NK-92 (cell line): Measurements from ENCODE around the gene AOPEP.

Source experiments
- DNase-seq: peaks from one replicate; lab custom pipeline; 2025; ENCODE audit not compliant: unreplicated experiment; lab: John Stamatoyannopoulos, UW

AOPEP gene

DNA sequence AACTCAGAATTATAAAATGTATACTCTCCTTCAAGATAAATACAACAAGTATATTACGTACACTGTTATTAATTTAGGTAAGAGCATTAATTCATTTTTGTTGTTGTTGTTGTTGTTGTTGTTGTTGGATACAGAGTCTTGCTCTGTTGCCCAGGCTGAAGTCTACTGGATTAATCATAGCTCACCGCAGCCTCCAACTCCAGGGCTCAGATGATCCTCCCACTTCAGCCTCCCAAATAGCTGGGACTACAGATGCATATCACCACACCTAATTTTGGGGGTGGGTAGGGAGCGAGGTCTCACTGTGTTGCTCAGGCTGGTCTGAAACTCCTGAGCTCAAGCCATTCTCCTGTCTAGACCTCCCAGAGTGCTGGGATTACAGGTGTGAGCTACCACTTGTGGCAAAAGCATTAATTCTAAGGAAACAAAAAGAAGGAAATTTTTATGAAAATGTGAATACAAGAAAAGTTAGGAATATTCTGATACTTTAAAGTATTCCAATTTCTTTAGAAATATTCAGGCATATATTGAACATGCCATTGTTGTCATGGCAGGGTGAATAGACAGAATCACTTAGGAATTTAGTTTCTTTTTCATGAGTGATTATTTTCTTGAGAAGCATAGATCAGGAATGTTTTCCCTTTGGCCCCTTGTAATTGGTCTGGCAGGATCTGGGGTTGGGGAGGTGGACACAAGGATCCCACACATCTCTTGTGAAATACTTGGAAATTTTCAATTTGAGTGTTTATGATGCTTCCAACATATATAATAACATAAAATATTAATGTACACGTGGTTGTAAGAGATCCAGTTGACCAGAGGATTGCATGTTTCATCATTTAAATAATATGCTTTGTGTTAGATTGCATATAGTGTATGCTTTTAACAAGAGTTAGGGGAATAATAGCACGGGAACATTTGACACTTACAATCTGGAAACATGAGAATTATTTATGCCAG, 327.4 kb downstream of the AOPEP start:
- DNase-seq = no peak

DNA sequence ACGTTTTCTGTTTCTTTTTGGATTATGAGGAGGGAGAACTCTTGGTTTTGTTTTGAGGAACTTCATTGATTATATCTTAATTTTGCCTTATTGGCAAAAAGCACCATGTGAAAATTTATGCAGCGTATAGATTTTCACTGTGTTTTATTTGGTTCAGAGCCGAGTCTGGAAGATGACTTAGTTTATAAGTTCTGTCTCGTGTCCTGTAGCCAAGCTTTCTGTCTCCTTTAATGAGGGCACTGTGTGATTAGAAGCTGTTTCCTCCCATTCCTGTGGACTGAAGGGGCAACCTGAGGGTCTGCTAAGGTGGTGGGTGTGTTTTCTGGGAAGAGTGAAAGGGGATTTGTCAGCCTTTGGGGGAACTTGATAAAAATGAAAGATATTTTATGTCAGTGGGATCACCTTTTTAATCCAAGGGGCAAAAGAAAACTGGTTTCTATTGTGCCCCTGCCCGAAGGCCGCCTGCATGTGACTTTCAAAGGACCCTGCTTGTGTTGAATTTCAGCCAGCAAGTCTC, 328.9 kb downstream of the AOPEP start:
- DNase-seq = no peak

DNA sequence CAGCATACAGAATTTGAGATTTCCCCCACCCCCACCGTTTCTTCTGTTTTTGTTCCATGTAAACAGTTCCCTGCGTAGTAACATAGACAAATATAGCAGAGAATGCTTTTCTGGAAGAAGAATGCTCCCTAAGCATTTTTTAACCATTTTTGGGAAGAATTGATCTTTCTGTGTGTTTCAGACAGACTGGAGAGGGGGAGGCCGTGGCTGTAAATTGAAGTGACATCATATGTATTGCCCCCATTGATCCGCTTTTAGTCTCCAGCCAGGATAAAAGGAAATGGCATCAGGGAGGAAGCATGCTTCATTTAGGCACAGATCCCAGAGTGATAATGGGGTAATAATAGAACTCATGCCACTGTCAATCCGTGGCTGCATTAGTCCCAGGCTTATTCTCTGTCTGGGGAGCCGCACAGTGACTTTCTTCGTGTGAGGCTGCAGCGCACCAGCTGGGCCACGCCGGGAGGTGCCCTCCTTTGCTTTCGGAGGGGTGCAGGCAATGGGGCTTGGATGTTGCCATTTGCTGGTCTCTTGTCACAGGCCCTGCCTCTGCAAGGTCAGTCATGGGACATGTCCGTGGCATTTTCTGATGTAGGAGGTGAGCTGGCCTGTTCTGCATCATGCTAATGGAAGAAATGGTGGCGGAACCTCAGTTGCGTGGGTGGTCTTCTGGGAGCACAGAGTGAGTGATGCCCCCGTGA, 329.5 kb downstream of the AOPEP start:
- DNase-seq = no peak

- DNase-seq = no peak
These were observed 330.6 kb downstream of the AOPEP start for GRCh38 chr9:95057101-95057500.

DNA sequence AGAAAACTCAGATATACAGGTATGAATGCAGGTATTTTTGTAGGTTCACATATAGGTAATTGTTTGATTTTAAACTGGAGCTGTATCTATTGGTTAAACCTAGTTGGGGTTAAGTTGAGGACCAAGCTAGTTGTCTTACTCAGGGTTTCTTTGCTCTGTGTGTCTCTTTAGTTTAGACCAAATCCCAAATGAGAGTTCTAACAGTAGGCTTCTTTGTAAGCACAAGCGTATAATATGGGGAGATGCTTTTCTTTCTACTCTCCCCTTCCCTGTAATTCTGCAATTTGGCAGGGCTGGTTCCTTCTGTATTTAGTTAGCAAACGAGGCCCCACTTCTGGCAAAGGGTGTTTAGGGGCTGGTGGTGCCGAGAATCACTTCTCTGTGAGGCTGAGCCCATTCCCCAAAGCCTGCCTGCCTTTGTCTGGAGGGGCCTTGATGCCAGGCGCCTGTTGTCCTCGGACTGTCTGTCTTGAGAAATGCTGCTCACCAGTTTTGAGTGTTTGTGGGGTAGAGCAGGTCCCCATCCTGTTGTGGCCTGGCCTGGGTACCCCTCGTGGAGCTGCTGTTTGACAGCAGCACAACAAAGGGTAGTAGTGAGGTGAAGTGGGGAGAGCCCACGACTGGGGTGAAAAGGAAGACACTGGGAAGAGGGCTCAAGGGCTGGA, 331.8 kb downstream of the AOPEP start:
- DNase-seq = no peak

- DNase-seq = no peak
These were observed 332.4 kb downstream of the AOPEP start for GRCh38 chr9:95058795-95059386.

GRCh38 chr9:95060234-95060633, 333.7 kb downstream of the AOPEP start:
- no peak for DNase-seq

DNA sequence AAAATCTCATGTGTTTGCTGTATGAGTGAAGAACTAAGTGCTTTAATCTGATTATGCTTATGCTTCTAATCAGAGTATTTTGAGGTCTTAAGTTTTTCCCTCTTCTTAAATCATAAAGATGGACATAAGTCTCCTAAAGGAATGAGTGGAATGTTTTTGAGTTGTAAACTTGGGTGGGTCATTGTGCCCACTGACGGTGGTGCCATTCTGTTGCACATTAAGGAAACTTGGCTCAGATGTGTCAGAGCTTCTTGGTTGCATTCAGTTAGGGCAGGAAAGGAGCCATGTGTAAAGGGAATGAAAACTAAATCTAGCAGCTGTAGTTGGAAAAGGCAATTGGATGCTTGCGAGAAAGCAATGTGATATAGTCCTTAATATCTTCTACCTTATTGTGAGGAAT, 334.4 kb downstream of the AOPEP start:
- DNase-seq = no peak

DNA sequence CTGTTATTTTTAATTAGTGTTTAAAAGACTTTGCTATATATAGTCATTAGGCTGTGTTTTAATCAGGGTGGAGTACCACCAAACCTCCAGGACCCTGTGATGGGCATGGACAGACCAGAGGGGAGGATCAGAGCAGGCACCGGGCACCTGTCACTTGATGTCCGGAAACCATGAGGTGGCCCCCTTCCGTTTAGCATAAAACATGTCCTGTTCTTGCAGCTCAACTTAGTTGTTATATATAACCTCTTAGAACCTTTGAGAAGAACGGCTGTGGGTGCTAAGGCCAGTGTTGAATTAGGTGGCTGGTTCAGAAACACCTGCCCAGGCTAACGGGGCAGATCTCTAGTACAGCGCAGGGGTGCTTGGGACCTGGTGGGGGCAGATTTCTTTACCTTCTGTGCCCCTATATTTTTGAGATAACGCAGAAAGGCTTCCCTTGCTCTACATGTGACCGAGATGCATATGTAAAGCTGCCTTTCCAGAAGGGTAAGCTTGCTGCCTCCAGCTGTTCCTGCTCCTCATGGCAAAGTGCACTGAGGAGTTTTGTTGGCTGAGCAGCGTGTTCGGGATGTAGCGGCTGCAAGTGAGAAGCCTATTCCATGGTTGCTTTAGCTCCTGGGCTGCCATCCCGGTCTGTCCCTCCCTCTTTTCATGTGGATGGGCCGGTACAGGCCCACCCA, 335.6 kb downstream of the AOPEP start:
- DNase-seq = no peak

DNA sequence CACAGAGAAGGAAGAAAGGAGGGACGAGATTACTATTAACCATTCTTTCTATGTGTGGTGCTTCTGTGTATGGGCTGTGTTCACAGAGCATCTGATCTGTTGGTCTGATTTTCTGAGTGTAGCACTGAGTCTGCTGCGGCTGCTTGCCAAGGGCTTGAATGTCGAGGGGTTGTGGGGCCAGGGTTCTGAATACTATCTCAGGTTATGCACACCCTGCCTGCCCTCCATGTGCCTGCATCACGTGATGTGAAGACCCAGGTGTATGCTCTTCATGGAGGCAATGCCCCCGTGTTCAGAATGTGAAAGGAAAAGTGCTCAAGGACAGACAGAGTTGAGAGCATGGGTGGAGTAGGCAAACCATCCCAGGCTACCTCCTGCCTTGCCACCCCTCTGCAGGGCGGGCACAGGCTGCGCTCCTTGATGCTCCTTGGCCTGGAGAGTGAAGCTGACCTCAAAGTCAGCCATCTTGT, 336.1 kb downstream of the AOPEP start:
- no peak for DNase-seq

DNA sequence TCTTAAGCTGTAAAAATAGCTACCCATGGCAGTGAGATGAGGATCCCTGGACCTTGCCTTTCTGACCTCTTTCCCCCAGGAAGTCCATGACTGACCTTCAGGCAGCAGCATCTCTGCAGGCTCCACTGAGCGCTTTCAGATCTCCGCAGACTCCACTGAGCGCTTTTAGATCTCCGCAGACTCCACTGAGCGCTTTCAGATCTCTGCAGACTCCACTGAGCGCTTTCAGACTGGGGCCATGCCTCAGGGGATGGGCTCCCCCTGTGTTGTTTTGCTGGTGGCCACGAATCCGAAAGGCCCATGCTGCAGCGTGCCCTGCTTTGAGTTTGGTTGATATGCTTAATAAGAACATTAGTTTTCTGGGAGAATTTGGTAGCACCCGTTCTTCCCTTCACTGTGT, 336.8 kb downstream of the AOPEP start:
- DNase-seq = no peak

- DNase-seq = no peak
These were observed 338.7 kb downstream of the AOPEP start for GRCh38 chr9:95065224-95065623.

GRCh38 chr9:95067057-95067456, 340.6 kb downstream of the AOPEP start:
- no peak for DNase-seq

DNA sequence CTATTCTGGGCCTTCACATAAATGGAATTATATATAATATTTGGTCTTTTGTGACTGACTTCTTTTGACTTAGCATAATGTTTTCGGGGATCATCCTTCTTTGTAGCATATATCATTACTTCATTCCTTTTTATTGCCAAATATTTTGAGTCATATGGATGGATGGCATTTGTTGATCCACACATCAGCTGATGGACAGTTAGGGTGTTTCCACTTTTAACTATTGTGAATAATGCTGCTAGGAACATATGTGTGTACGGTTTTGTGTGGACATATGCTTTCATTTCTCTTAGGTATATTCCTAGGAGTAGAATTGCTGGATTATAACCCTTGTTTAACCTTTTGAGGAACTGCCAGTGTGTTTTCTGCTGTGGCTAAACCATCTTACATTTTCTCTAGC, 341.4 kb downstream of the AOPEP start:
- DNase-seq = no peak

GRCh38 chr9:95070549-95071021, 344.1 kb downstream of the AOPEP start:
- DNase-seq = no peak

DNA sequence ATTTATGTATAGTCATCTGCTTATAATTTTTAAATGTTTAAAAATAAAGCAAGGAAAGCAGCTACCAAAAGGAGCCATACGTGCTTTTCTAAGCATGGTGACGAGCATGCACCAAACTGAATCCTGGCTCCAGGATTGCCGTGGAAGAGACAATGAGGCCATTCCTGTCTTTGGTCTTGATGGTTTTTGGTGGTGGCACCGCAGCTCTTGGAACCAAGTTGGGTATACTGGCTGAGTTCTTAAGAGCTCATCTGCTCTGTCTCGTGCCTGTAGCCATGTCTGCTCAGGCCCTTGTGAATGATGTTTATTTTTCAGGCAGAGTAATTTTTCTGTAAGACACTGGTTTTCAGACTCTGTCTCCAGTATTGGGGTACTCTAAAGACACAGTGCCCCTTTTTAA, 345.0 kb downstream of the AOPEP start:
- DNase-seq = no peak

DNA sequence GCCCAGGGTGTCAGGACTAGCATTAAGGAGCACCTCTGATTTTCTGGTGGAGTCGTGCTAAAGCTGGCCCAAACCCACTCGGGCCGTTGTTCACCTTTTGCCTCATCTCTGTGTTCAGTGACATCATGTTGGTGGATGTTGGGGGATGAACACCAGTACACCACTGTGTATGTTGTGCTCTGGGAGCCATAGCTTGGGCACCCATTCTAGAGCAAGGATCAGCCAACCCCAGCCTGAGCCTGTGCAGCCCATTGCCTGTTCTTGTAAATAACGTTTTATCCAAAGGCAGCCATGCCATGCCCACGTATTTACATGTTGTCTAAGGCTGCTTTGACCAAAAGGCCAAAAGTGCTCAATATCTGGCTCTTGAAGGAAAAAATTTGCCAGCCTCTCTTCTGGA, 345.4 kb downstream of the AOPEP start:
- no peak for DNase-seq

- DNase-seq = no peak
These were observed 346.6 kb downstream of the AOPEP start for GRCh38 chr9:95073042-95073607.

- DNase-seq = no peak
These were observed 347.4 kb downstream of the AOPEP start for GRCh38 chr9:95073918-95074317.

DNA sequence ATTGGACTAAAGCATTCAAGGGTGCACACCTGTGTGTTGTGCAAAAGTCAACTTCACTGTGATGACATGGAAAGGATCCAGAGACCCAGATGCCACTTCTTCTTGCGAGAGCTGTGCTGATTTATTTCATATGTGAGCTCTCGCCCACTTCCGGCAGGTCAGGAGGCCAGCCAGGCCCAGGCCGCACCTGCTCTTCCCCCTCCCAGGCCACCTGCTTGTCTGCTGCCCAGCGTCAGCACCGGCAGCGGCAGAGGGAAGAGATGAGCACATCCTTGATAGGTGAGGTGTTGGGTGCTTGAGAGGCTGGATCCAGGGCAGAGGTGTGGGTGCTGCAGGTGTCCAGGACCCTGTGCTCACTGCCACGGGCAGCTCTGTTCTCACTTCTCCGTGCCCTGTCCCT, 348.1 kb downstream of the AOPEP start:
- DNase-seq = no peak
